Measurements from ENCODE around the gene ACP3. TPM values are rescaled to one million over a fixed set of nuclear protein-coding genes. Genes with fewer than 3 reads are reported as not detected.

The ACP3 gene
- total and polyA plus RNA-seq, 4 donors: 0.15 to 2.1 (median 1.3) TPM; not detected in 1

- H3K27ac ChIP-seq (ENCODE audit: low read depth in 1 of 2, low read length in 2 of 2): no peak overlapping the region
- peaks cover 0 to 3% (median 0%) of the 10 kb centered on the region in 4 donors for H3K4me1 ChIP-seq (ENCODE audit: control insufficient read depth in 4 of 4, insufficient read depth in 4 of 4, low read length in 3 of 4)
- no peaks in the 10 kb centered on the region for H3K27me3 ChIP-seq (ENCODE audit: control insufficient read depth in 4 of 4, insufficient read depth in 4 of 4, low read length in 3 of 4)
- no peak overlapping the region for H3K9ac ChIP-seq (ENCODE audit: low read depth in 1 of 2, low read length in 2 of 2)
- 96% methylated on average over 1 of the region's 1 CpG for WGBS
- DNase-seq (ENCODE audit: low spot score): no peak
- TF ChIP-seq, protein P1, sequence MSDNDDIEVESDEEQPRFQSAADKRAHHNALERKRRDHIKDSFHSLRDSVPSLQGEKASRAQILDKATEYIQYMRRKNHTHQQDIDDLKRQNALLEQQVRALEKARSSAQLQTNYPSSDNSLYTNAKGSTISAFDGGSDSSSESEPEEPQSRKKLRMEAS (IDR thresholded peaks at IDR 0.05): no peak
- H3K36me3 ChIP-seq (ENCODE audit: control insufficient read depth in 4 of 4, insufficient read depth in 3 of 4, low read depth in 1 of 4, low read length in 3 of 4): no peaks in the 10 kb centered on the region
- no peak overlapping the region for H3K4me3 ChIP-seq (ENCODE audit: low read depth in 1 of 3, low read length in 3 of 3)
- H3K9me3 ChIP-seq (ENCODE audit: control insufficient read depth in 4 of 4, low read length in 3 of 4): no peaks in the 10 kb centered on the region
Observed at GRCh38 chr3:132315851-132316250, 1.4 kb upstream of the ACP3 start.

DNA sequence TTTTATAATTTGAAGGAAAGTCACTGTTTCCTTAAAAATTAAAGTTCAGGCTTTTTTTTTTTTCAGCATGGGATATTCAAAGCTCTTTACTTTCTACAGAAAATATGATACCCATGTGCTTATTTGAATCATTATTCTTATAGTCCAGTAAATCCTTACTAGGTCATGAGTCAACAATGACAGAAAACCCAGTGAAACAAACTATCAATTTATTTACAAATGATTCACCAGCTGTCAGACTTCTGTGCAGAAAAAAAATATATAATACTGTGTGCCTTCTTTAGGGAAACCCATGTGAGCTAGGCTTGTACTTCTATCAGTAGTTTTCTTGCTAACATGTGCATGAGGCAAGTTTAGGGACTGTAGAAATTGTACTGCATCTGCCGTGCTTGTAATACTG, 1.2 kb downstream of the ACP3 start:
- Histone ChIP-seq H3K27me3 (ENCODE audit: control insufficient read depth in 4 of 4, insufficient read depth in 4 of 4, low read length in 3 of 4) (no peaks in the 10 kb centered on the region), H3K36me3 (ENCODE audit: control insufficient read depth in 4 of 4, insufficient read depth in 3 of 4, low read depth in 1 of 4, low read length in 3 of 4) (no peaks in the 10 kb centered on the region), H3K9me3 (ENCODE audit: control insufficient read depth in 4 of 4, low read length in 3 of 4) (no peaks in the 10 kb centered on the region), H3K27ac (ENCODE audit: low read depth in 1 of 2, low read length in 2 of 2) (no peak overlapping the region), H3K9ac (ENCODE audit: low read depth in 1 of 2, low read length in 2 of 2) (no peak overlapping the region), H3K4me1 (ENCODE audit: control insufficient read depth in 4 of 4, insufficient read depth in 4 of 4, low read length in 3 of 4) (peaks cover 0 to 3% (median 0%) of the 10 kb centered on the region in 4 donors), H3K4me3 (ENCODE audit: low read depth in 1 of 3, low read length in 3 of 3) (no peak overlapping the region)
- WGBS: 48% methylated on average over 1 of the region's 1 CpG
- DNase-seq (ENCODE audit: low spot score): no peak
- TF ChIP-seq RXRA (IDR thresholded peaks at IDR 0.05): no peak
- no peak for TF ChIP-seq YY1 (IDR thresholded peaks at IDR 0.05)
- no peak for TF ChIP-seq RAD21 (IDR thresholded peaks at IDR 0.05)
- no peak for TF ChIP-seq FOXA2 (IDR thresholded peaks at IDR 0.05)
- no peak for TF ChIP-seq EGR1 (IDR thresholded peaks at IDR 0.05; ENCODE audit: low read depth in 2 of 2)
- no peak for TF ChIP-seq TAF1 (conservative IDR thresholded peaks at IDR 0.05)
- no peak for TF ChIP-seq NR2F2 (IDR thresholded peaks at IDR 0.05)
- no peak for TF ChIP-seq HNF4G (IDR thresholded peaks at IDR 0.05)
- TF ChIP-seq, protein P2, sequence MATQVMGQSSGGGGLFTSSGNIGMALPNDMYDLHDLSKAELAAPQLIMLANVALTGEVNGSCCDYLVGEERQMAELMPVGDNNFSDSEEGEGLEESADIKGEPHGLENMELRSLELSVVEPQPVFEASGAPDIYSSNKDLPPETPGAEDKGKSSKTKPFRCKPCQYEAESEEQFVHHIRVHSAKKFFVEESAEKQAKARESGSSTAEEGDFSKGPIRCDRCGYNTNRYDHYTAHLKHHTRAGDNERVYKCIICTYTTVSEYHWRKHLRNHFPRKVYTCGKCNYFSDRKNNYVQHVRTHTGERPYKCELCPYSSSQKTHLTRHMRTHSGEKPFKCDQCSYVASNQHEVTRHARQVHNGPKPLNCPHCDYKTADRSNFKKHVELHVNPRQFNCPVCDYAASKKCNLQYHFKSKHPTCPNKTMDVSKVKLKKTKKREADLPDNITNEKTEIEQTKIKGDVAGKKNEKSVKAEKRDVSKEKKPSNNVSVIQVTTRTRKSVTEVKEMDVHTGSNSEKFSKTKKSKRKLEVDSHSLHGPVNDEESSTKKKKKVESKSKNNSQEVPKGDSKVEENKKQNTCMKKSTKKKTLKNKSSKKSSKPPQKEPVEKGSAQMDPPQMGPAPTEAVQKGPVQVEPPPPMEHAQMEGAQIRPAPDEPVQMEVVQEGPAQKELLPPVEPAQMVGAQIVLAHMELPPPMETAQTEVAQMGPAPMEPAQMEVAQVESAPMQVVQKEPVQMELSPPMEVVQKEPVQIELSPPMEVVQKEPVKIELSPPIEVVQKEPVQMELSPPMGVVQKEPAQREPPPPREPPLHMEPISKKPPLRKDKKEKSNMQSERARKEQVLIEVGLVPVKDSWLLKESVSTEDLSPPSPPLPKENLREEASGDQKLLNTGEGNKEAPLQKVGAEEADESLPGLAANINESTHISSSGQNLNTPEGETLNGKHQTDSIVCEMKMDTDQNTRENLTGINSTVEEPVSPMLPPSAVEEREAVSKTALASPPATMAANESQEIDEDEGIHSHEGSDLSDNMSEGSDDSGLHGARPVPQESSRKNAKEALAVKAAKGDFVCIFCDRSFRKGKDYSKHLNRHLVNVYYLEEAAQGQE (IDR thresholded peaks at IDR 0.05): no peak
- TF ChIP-seq FOXA1 (IDR thresholded peaks at IDR 0.05): no peak
- TF ChIP-seq, protein P1 (IDR thresholded peaks at IDR 0.05): no peak
- no peak for TF ChIP-seq HNF4A (conservative IDR thresholded peaks at IDR 0.05)

GRCh38 chr3:132321304-132321703, 4.1 kb downstream of the ACP3 start:
- no peaks in the 10 kb centered on the region for H3K36me3 ChIP-seq (ENCODE audit: control insufficient read depth in 4 of 4, insufficient read depth in 3 of 4, low read depth in 1 of 4, low read length in 3 of 4)
- no peaks in the 10 kb centered on the region for H3K9me3 ChIP-seq (ENCODE audit: control insufficient read depth in 4 of 4, low read length in 3 of 4)
- TF ChIP-seq ATF3 (IDR thresholded peaks at IDR 0.05) (no peak), EGR1 (IDR thresholded peaks at IDR 0.05; ENCODE audit: low read depth in 2 of 2) (no peak), SP1 (IDR thresholded peaks at IDR 0.05) (no peak)
- TF ChIP-seq, protein P1 (IDR thresholded peaks at IDR 0.05): no peak
- TF ChIP-seq, protein P3, sequence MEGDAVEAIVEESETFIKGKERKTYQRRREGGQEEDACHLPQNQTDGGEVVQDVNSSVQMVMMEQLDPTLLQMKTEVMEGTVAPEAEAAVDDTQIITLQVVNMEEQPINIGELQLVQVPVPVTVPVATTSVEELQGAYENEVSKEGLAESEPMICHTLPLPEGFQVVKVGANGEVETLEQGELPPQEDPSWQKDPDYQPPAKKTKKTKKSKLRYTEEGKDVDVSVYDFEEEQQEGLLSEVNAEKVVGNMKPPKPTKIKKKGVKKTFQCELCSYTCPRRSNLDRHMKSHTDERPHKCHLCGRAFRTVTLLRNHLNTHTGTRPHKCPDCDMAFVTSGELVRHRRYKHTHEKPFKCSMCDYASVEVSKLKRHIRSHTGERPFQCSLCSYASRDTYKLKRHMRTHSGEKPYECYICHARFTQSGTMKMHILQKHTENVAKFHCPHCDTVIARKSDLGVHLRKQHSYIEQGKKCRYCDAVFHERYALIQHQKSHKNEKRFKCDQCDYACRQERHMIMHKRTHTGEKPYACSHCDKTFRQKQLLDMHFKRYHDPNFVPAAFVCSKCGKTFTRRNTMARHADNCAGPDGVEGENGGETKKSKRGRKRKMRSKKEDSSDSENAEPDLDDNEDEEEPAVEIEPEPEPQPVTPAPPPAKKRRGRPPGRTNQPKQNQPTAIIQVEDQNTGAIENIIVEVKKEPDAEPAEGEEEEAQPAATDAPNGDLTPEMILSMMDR (IDR thresholded peaks at IDR 0.05; ENCODE audit: low read depth, low read length, missing input control): no peak
- TF ChIP-seq, protein P2 (IDR thresholded peaks at IDR 0.05): no peak
- DNase-seq (ENCODE audit: low spot score): no peak
- H3K27me3 ChIP-seq (ENCODE audit: control insufficient read depth in 4 of 4, insufficient read depth in 4 of 4, low read length in 3 of 4): no peaks in the 10 kb centered on the region
- WGBS: 79% methylated on average over 3 of the region's 3 CpGs
- H3K27ac ChIP-seq (ENCODE audit: low read depth in 1 of 2, low read length in 2 of 2): no peak overlapping the region
- H3K4me1 ChIP-seq (ENCODE audit: control insufficient read depth in 4 of 4, insufficient read depth in 4 of 4, low read length in 3 of 4): peaks cover 0 to 3% (median 0%) of the 10 kb centered on the region in 4 donors
- no peak overlapping the region for H3K4me3 ChIP-seq (ENCODE audit: low read depth in 1 of 3, low read length in 3 of 3)
- no peak overlapping the region for H3K9ac ChIP-seq (ENCODE audit: low read depth in 1 of 2, low read length in 2 of 2)
